Measurements from ENCODE around the gene PDLIM7.

Gene PDLIM7

GRCh38 chr5:177449140-177450061 lies 48.0 kb downstream of the PDLIM7 start:
- TF ChIP-seq TEAD4 (IDR thresholded peaks at IDR 0.05) (no peak), TCF12 (IDR thresholded peaks at IDR 0.05; ENCODE audit: low read depth) (no peak), EGR1 (IDR thresholded peaks at IDR 0.05) (no peak), CEBPB (IDR thresholded peaks at IDR 0.05) (no peak), TAF1 (IDR thresholded peaks at IDR 0.05; ENCODE audit: low read depth) (no peak), CREB1 (IDR thresholded peaks at IDR 0.05; ENCODE audit: low read depth) (no peak), USF1 (IDR thresholded peaks at IDR 0.05) (no peak), FOXM1 (IDR thresholded peaks at IDR 0.05; ENCODE audit: borderline replicate concordance, low read depth) (no peak), REST (IDR thresholded peaks at IDR 0.05; ENCODE audit: low read depth) (no peak), ZBTB7A (IDR thresholded peaks at IDR 0.05; ENCODE audit: low read depth) (no peak), NFIC (IDR thresholded peaks at IDR 0.05) (no peak), EP300 (IDR thresholded peaks at IDR 0.05; ENCODE audit: borderline replicate concordance) (no peak), YY1 (IDR thresholded peaks at IDR 0.05; ENCODE audit: low read depth) (no peak), MAX (IDR thresholded peaks at IDR 0.05) (no peak)

GRCh38 chr5:177448244-177448950 lies 49.0 kb downstream of the PDLIM7 start:
- TF ChIP-seq CEBPB (IDR thresholded peaks at IDR 0.05) (peak; percentile 46), REST (IDR thresholded peaks at IDR 0.05; ENCODE audit: low read depth) (no peak), YY1 (IDR thresholded peaks at IDR 0.05; ENCODE audit: low read depth) (no peak), TAF1 (IDR thresholded peaks at IDR 0.05; ENCODE audit: low read depth) (0 out of 2 replicates have a peak, but pooled peaks have one; percentile 0)

GRCh38 chr5:177447611-177448243 lies 49.7 kb downstream of the PDLIM7 start:
- TF ChIP-seq RAD21 (IDR thresholded peaks at IDR 0.05; ENCODE audit: low read depth) (no peak; the same call in 1 of the 2 replicates), MAX (IDR thresholded peaks at IDR 0.05) (peak; percentile 95), ZBTB7A (IDR thresholded peaks at IDR 0.05; ENCODE audit: low read depth) (peak; percentile 20; the same call in 1 of the 2 replicates), YY1 (IDR thresholded peaks at IDR 0.05; ENCODE audit: low read depth) (peak; percentile 66), USF1 (IDR thresholded peaks at IDR 0.05) (peak; percentile 4; the same call in 1 of the 2 replicates), CREB1 (IDR thresholded peaks at IDR 0.05; ENCODE audit: low read depth) (no peak), TCF12 (IDR thresholded peaks at IDR 0.05; ENCODE audit: low read depth) (peak; percentile 53; the same call in 1 of the 2 replicates), EP300 (IDR thresholded peaks at IDR 0.05; ENCODE audit: borderline replicate concordance) (no peak; the same call in 1 of the 2 replicates), REST (IDR thresholded peaks at IDR 0.05; ENCODE audit: low read depth) (no peak), FOXM1 (IDR thresholded peaks at IDR 0.05; ENCODE audit: borderline replicate concordance, low read depth) (no peak), NFIC (IDR thresholded peaks at IDR 0.05) (peak; percentile 76), TEAD4 (IDR thresholded peaks at IDR 0.05) (peak; percentile 54), TAF1 (IDR thresholded peaks at IDR 0.05; ENCODE audit: low read depth) (no peak)
